HPDE6-E6E7 (cell line): ENCODE results near the gene MRPS11.
"Not testable (repeated sequence)": the region's sequence is repeated elsewhere in the genome, so short reads cannot be mapped to it uniquely, and the experiment has no call there.

ENCODE experiments used
- DNase-seq: peaks from one replicate; pipeline ENCODE4 v3.0.0; 2011; ENCODE audit warnings: missing footprints; ENCODE audit errors: extremely low spot score

Gene MRPS11

GRCh38 chr15:88454867-88455810 lies 12.4 kb upstream of the MRPS11 start:
- peak; percentile 80 for DNase-seq

- DNase-seq: no peak
These were observed 10.8 kb upstream of the MRPS11 start for GRCh38 chr15:88456733-88457132.

- no peak for DNase-seq
These were observed 3.5 kb upstream of the MRPS11 start for GRCh38 chr15:88463870-88464532.

- peak; percentile 34 for DNase-seq
These were observed 1.8 kb upstream of the MRPS11 start for GRCh38 chr15:88465633-88466224.

GRCh38 chr15:88467935-88468528 lies 524 bp downstream of the MRPS11 start:
- DNase-seq: no peak

- DNase-seq: not testable (repeated sequence)
These were observed 1.2 kb downstream of the MRPS11 start for GRCh38 chr15:88468721-88469120.

GRCh38 chr15:88469321-88469720 lies 1.8 kb downstream of the MRPS11 start:
- no peak for DNase-seq

- no peak for DNase-seq
These were observed 3.3 kb downstream of the MRPS11 start for GRCh38 chr15:88470625-88471372.

GRCh38 chr15:88472225-88472624 lies 4.7 kb downstream of the MRPS11 start:
- no peak for DNase-seq

GRCh38 chr15:88473661-88474293 lies 6.3 kb downstream of the MRPS11 start:
- DNase-seq: not testable (repeated sequence)

GRCh38 chr15:88476635-88477060 lies 9.1 kb downstream of the MRPS11 start:
- no peak for DNase-seq

GRCh38 chr15:88477126-88477525 lies 9.6 kb downstream of the MRPS11 start:
- DNase-seq: no peak

- DNase-seq: no peak
These were observed 10.4 kb downstream of the MRPS11 start for GRCh38 chr15:88477904-88478303.

- DNase-seq: no peak
These were observed 11.7 kb downstream of the MRPS11 start for GRCh38 chr15:88479169-88479568.

- no peak for DNase-seq
These were observed 13.5 kb downstream of the MRPS11 start for GRCh38 chr15:88480981-88481380.

GRCh38 chr15:88482263-88482662 lies 14.8 kb downstream of the MRPS11 start:
- no peak for DNase-seq

- DNase-seq: no peak
These were observed 17.3 kb downstream of the MRPS11 start for GRCh38 chr15:88484682-88485331.

- no peak for DNase-seq
These were observed 19.8 kb downstream of the MRPS11 start for GRCh38 chr15:88487178-88487795.

- DNase-seq: no peak
These were observed 20.5 kb downstream of the MRPS11 start for GRCh38 chr15:88487796-88488523.
